Heart left ventricle (tissue), 16 donors: Measurements from ENCODE around the gene KCNQ1. TPM values are rescaled to one million over a fixed set of nuclear protein-coding genes. Genes with fewer than 3 reads are reported as not detected.

Source experiments
- ATAC-seq, 4 donors: fragments of 200-7000 bp; cut with Tn5 transposase; one replicate each; pipeline ENCODE4 v1.9.1; 2020 to 2022; ENCODE audit warnings: moderate library complexity in 4 of 4, mild to moderate bottlenecking in 3 of 4, moderate number of reproducible peaks in 1 of 4
- DNase-seq, 5 donors: peaks; one replicate each; pipeline ENCODE4 v3.0.0-alpha.2; 2020
- H3K27ac ChIP-seq, 12 donors: fragments of 200-600 bp; sonication (generic) in 4 of 12; one replicate each; pipeline versions ENCODE4 v1.5.0 to v1.8.0; 2016 to 2022; ENCODE audit warnings: mild to moderate bottlenecking in 2 of 12
- H3K27me3 ChIP-seq, 9 donors: fragments of 200-600 bp; sonication (generic) in 2 of 9; one replicate each; pipeline versions ENCODE4 v1.5.1 to v1.8.0; 2016 to 2022; ENCODE audit warnings: mild to moderate bottlenecking in 3 of 9
- H3K36me3 ChIP-seq, 9 donors: fragments of 200-600 bp; sonication (generic) in 2 of 9; one replicate each; pipeline versions ENCODE4 v1.5.0 to v1.8.0; 2018 to 2022; ENCODE audit warnings: mild to moderate bottlenecking in 2 of 9
- H3K4me1 ChIP-seq, 12 donors: fragments of 200-600 bp; sonication (generic) in 4 of 12; one replicate each; pipeline versions ENCODE4 v1.5.0 to v1.8.0; 2016 to 2022; ENCODE audit warnings: mild to moderate bottlenecking in 3 of 12
- H3K4me3 ChIP-seq, 12 donors: fragments of 200-600 bp; sonication (generic) in 4 of 12; one replicate each; pipeline versions ENCODE4 v1.5.0 to v1.8.0; 2017 to 2022; ENCODE audit warnings: mild to moderate bottlenecking in 9 of 12, moderate library complexity in 4 of 12
- H3K9me3 ChIP-seq, 12 donors: fragments of 200-600 bp; sonication (generic) in 4 of 12; one replicate each; pipeline versions ENCODE4 v1.5.0 to v1.8.0; 2016 to 2022; ENCODE audit warnings: mild to moderate bottlenecking in 1 of 12
- CTCF ChIP-seq, 12 donors: fragments of 200-600 bp; sonication (generic) in 4 of 12; IDR thresholded peaks; one replicate each; pipeline versions ENCODE4 v1.5.0 to v1.8.0; 2018 to 2022; ENCODE audit warnings: antibody characterized with exemption in 12 of 12, mild to moderate bottlenecking in 5 of 12
- POLR2A ChIP-seq, 2 donors: fragments of 450-650 bp; IDR thresholded peaks; one replicate each; pipeline ENCODE4 v1.6.1; 2017; ENCODE audit warnings: antibody characterized with exemption in 2 of 2, mild to moderate bottlenecking in 2 of 2, moderate library complexity in 2 of 2
- WGBS, 4 donors: extraction: QIAGEN DNeasy Blood & Tissue Kit in 2 of 4; methylation state at CpG; one replicate each; pipeline versions ENCODE4 v1.1.5 to v1.1.7; 2013 to 2018; 5-methylcytosine and 5-hydroxymethylcytosine counted together
- intact Hi-C, 10 donors: fragments of 100-400 bp; cut with DNase I; formaldehyde crosslinking; loops; one replicate each; pipeline versions ENCODE4 v1.11.1 to v1.14.2; 2022
- polyA plus RNA-seq, 2 donors: library from polyadenylated mRNA; stranded (reverse); fragments of 200-250 nt; gene quantifications; one replicate each; pipeline ENCODE4 v1.2.3, GENCODE V29; 2013
- total RNA-seq, 9 donors: library from RNA; depleted of rRNA in 2 of 9; stranded (reverse); fragments of >200 nt in 2 of 9; fragmentation: NEBNext Ultra II Directional in 3 of 9; extraction: Animal tissue kit (Norgen Biotek cat#: 25700) in 3 of 9; gene quantifications; one replicate each; pipeline versions ENCODE4 v1.1.0 to v1.2.4, GENCODE V29; 2016 to 2023
- donor health status: ischemic (EF 13 %, LVEDD 7.1; RV severe dilation, severe dysfunction).
- donor health status: healthy with polysubstance abuse.
- donor health status: DM: no; HTN: yes; CAD: no.
- donor health status: DM: no; HTN: no; CAD: no.
- donor health status: ischemic (EF 25% LVEDD 6.9; RV normal size, moderate dysfunction).
- donor health status: ischemic (EF 25% LVEDD 5.7; RV mildly dilated, moderate dysfunction).
- donor health status: healthy.
- donor health status: DM: yes; HTN: yes; CAD: no.
- donor health status: ischemic (EF 35%, LVEDD 5.7; RV mildly dilated, moderate dysfunction).
- donor health status: nonischemic (EF 11% LVEDD 7.7; RV severe dilation, severe dysfunction).
- donor health status: DM: yes; HTN: yes; CAD: no.
- donor health status: PGD.
- donor health status: ischemic (EF 29% LVEDD 5.4; RV normal size, mild dysfunction).
- donor health status: nonischemic (EF 23%, LVEDD 6.1; RV moderate dilation, normal function).

Gene KCNQ1
- total and polyA plus RNA-seq, 11 donors: 18.6 to 42.4 (median 31.4) TPM

- DNase-seq: peak in 1 of 5 donors; percentile 11
- peak overlapping the region in 6 of 12 donors; percentile 10 to 94 (median 70) for H3K27ac ChIP-seq
- no peaks in the 10 kb centered on the region for H3K36me3 ChIP-seq
- peak overlapping the region; percentile 53 to 94 (median 74) for H3K4me3 ChIP-seq
- H3K4me1 ChIP-seq: peaks cover 0 to 39% (median 24%) of the 10 kb centered on the region in 12 donors
- 55 to 78% (median 59%) methylated on average over 20 of the region's 20 CpGs for WGBS, 4 donors
- H3K27me3 ChIP-seq: no peaks in the 10 kb centered on the region
- ATAC-seq: no peak
- H3K9me3 ChIP-seq: no peaks in the 10 kb centered on the region
- TF ChIP-seq CTCF (IDR thresholded peaks at IDR 0.05): no peak
- TF ChIP-seq POLR2A (IDR thresholded peaks at IDR 0.05): no peak
- intact Hi-C loops: loop anchor here in 8 of 10 donors (2.0 to 10.0 kb wide), 6 partner anchors 94 to 189 kb away; partner anchors contain the start of gene CDKN1C (in 6 of the 8)
Observed at GRCh38 chr11:2698386-2699184, 253.8 kb downstream of the KCNQ1 start.

- peak in 1 of 5 donors; percentile 68 for DNase-seq
- H3K9me3 ChIP-seq: no peaks in the 10 kb centered on the region
- H3K4me1 ChIP-seq: peaks cover 0 to 38% (median 20%) of the 10 kb centered on the region in 12 donors
- no peaks in the 10 kb centered on the region for H3K27me3 ChIP-seq
- H3K27ac ChIP-seq: peak overlapping the region in 7 of 12 donors; percentile 10 to 94 (median 73)
- H3K36me3 ChIP-seq: no peaks in the 10 kb centered on the region
- intact Hi-C loops: loop anchor here in 8 of 10 donors (2.0 to 10.0 kb wide), 6 partner anchors 93 to 188 kb away; partner anchors contain the start of gene CDKN1C (in 6 of the 8)
- H3K4me3 ChIP-seq: peak overlapping the region; percentile 53 to 94 (median 74)
- ATAC-seq: peak in 3 of 4 donors; percentile 3 to 15 (median 13)
- WGBS, 4 donors: 48 to 66% (median 53%) methylated on average over 31 of the region's 31 CpGs
- no peak for TF ChIP-seq CTCF (IDR thresholded peaks at IDR 0.05)
- TF ChIP-seq POLR2A (IDR thresholded peaks at IDR 0.05): no peak
Observed at GRCh38 chr11:2699185-2699530, 254.3 kb downstream of the KCNQ1 start.

- H3K27ac ChIP-seq: peak within 1 kb of the TSS; percentile 84 to 97 (median 92)
- no peaks in the 10 kb centered on the region for H3K36me3 ChIP-seq
- intact Hi-C loops: loop anchor here in 9 of 10 donors (1.0 to 10.0 kb wide), 8 partner anchors 78 to 188 kb away; partner anchors contain the start of gene CDKN1C (in 6 of the 9)
- H3K4me3 ChIP-seq: peak within 1 kb of the TSS; percentile 53 to 94 (median 74)
- peak; percentile 91 to 93 (median 92) for DNase-seq
- WGBS, 4 donors: 45 to 80% (median 57%) methylated on average over 59 to 98 of the region's 98 CpGs
- no peaks in the 10 kb centered on the region for H3K27me3 ChIP-seq
- peak; percentile 94 to 97 (median 96) for ATAC-seq
- TF ChIP-seq POLR2A (IDR thresholded peaks at IDR 0.05): peak; percentile 69 to 96
- TF ChIP-seq CTCF (IDR thresholded peaks at IDR 0.05): no peak
- H3K9me3 ChIP-seq: no peaks in the 10 kb centered on the region
- peaks cover 0 to 32% (median 14%) of the 10 kb centered on the region in 12 donors for H3K4me1 ChIP-seq
Observed at GRCh38 chr11:2699531-2700414, 255.0 kb downstream of the KCNQ1 start, which contains the start of gene KCNQ1OT1. KCNQ1OT1 (minus strand) TSS chr11:2699994.
